ACHN (cell line): ENCODE results near the gene NUP42.
"Not testable (repeated sequence)": the region's sequence is repeated elsewhere in the genome, so short reads cannot be mapped to it uniquely, and the experiment has no call there.

Experiments
- DNase-seq: peaks from one replicate; pipeline ENCODE4 v3.0.0-alpha.2; 2015
- in situ Hi-C: cut with HindIII; loops from 2 replicates; pipeline ENCODE4 v1.10.0; 2017; ENCODE audit warnings: low sequenced_read_pairs, low pct_ligation_motif_present, low pct_unique_long_range_greater_than_20kb

Gene NUP42

DNA sequence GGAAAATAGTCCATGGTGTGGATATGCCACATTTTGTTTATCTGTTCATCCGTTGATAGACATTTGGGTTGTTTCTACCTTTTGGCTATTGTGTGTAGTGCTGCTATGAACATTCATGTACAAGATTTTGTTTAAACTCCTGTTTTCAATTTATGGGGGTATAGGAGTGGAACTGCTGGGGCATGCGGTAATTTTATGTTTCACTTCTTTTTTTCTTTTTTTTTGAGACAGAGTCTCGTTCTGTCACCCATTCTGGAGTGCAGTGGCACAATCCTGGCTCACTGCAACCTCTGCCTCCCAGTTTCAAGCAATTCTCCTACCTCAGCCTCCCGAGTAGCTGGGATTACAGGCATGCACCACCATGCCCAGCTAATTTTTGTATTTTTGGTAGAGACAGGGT, 42.5 kb downstream of the NUP42 start:
- not testable (repeated sequence) for DNase-seq

GRCh38 chr7:23226844-23227450, 45.1 kb downstream of the NUP42 start:
- in situ Hi-C loops, result no loop called here

More for the DNA sequence above, 42.5 kb downstream of the NUP42 start:
- in situ Hi-C loops, result not testable (repeated sequence)

GRCh38 chr7:23228412-23228811, 46.6 kb downstream of the NUP42 start:
- in situ Hi-C loops, result no loop called here
- DNase-seq, result no peak

More at GRCh38 chr7:23226844-23227450, 45.1 kb downstream of the NUP42 start:
- DNase-seq, result no peak

DNA sequence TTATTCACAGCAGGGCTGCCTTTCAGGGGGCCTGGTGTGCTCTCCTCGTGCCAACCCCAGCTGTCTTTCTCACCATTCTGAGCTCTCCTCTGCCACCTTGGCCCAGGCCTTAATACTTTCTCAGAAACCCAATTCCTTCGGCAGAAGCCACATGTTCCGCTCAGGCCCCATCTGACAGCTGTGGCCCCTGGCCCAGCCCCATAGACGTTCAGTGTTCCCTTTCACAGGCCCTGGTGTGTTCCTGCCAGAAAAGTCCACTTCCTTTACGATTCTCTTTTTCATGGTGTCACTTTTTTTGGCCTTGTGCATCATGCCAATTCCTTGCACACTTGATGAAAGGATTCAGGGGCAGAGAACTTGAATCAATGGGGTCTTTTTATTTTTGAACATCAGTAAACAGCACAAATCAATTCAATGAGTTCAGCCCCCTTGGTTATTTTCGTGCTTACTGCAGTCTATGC, 48.8 kb downstream of the NUP42 start:
- in situ Hi-C loops, result no loop called here
- DNase-seq, result no peak

GRCh38 chr7:23232966-23233365, 51.1 kb downstream of the NUP42 start:
- DNase-seq, result no peak
- in situ Hi-C loops, result no loop called here

GRCh38 chr7:23234569-23235296, 52.9 kb downstream of the NUP42 start:
- DNase-seq, result no peak
- in situ Hi-C loops, result no loop called here

- DNase-seq, result peak; percentile 31
- in situ Hi-C loops, result no loop called here
These were observed 54.0 kb downstream of the NUP42 start for GRCh38 chr7:23235813-23236221.

DNA sequence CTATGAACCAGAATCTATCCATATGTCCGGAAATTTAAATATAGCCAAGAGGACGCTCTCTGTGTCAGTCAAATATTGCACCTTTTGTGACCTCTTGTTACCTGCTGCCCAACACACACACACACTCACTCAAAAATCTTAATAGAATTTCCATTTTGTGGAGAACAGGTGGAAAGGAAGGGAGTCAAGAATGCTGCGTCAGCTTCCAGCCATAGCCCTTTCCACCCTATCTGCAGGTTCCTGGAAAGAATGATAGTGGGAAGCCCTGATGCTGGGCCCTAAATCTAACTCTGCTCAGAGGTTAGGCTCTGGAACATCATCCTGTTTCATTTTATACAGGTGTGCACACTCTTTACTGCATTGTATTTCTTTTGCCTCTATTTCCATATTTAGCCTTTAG, 55.2 kb downstream of the NUP42 start:
- DNase-seq, result no peak
- in situ Hi-C loops, result no loop called here

- no peak for DNase-seq
- in situ Hi-C loops, result no loop called here
These were observed 57.3 kb downstream of the NUP42 start for GRCh38 chr7:23238983-23239652.

GRCh38 chr7:23239698-23240097, 57.9 kb downstream of the NUP42 start:
- in situ Hi-C loops, result no loop called here
- DNase-seq, result no peak

DNA sequence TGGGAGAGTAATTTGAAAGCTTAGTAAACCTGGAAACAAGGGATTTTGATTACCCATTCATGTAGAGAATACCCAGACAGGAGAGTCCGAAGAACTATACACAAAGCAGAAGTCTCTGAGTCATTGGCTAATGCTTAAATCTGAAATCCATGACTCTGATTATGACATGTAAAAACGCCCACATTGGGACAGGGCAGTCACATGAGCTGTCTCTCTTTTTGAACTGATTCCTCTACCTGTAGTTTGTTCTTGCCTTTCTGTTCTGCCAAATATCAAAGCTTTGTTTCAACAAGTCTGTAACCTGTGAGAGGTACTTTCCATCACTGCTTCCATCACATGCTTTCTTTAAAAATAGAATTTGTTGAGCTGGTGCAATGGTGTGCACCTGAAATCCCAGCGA, 60.5 kb downstream of the NUP42 start:
- DNase-seq, result no peak
- in situ Hi-C loops, result no loop called here

DNA sequence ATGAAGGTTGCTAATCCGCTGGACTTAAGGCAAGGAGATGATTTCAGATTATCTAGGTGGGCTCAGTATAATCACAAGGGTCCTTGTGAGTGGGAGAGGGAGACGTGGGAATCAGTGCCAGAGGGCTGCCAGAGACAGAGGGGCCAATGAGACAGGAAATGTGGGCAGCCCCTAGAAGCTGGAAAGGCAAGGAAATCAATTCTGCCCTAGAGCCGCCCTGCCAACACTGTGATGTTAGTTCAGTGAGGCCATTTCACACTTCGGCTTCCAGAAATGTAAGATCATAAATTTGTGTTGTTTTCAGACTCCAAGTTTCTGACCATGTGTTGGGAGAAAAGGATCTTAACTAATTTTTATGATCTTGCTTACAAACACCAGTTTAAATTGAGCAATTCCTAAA, 61.1 kb downstream of the NUP42 start:
- no peak for DNase-seq
- in situ Hi-C loops, result no loop called here

DNA sequence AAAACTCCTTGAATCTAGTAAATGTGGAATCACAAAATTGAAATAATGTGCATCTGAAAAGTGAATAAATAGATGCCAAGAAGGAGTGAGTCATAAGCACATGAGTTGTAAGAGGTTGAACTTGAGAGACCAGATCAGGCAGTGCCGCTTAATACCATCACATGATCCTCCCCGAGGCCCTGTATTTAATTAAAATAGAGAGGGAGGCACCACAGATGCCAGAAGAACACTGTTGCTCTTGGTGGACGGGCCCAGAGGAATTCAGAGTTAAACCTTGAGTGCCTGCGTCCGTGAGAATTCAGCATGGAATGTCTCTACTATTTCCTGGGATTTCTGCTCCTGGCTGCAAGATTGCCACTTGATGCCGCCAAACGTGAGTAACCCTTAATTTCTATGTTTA, 64.7 kb downstream of the NUP42 start, which contains the start of gene GPNMB:
Gene GPNMB (plus strand): TSS at position 221 of the 400 bp plus-strand sequence. CDS start 83 bp downstream, at position 304.
- DNase-seq, result peak; percentile 10
- in situ Hi-C loops, result no loop called here

- no peak for DNase-seq
- in situ Hi-C loops, result no loop called here
These were observed 65.3 kb downstream of the NUP42 start for GRCh38 chr7:23247046-23247602.

- in situ Hi-C loops, result no loop called here
- DNase-seq, result no peak
These were observed 65.9 kb downstream of the NUP42 start for GRCh38 chr7:23247603-23248335.

- in situ Hi-C loops, result no loop called here
- no peak for DNase-seq
These were observed 67.6 kb downstream of the NUP42 start for GRCh38 chr7:23249486-23249885.
